A549 (cell line): Measurements from ENCODE around the gene PDE10A. TPM values are rescaled to one million over a fixed set of nuclear protein-coding genes. Genes with fewer than 3 reads are reported as not detected.
"Not testable (repeated sequence)": the region's sequence is repeated elsewhere in the genome, so short reads cannot be mapped to it uniquely, and the experiment has no call there.

ENCODE experiments used
- ATAC-seq, 2 experiments: fragments of 200-7000 bp in 1 of 2; fragments of >200 bp in 1 of 2; cut with Nextera tagmentation in 1 of 2; cut with Tn5 transposase in 1 of 2; 3 replicates each; pipeline versions ENCODE4 v1.8.0 to v1.9.1; 2018 to 2020; ENCODE audit warnings: mild to moderate bottlenecking in 1 of 2, moderate library complexity in 1 of 2
- CTCF ChIA-PET: fragments of 300-600 bp; sonication (Branson Sonifier 250); formaldehyde crosslinking; extraction: SDS; loops from one replicate; lab custom pipeline; 2021; ENCODE audit warnings: antibody characterized with exemption, inconsistent platforms; lab: Yijun Ruan, JAX
- POLR2A ChIA-PET: fragments of 350-600 bp; formaldehyde crosslinking; extraction: SDS; loops from one replicate; lab custom pipeline; 2021; ENCODE audit warnings: antibody characterized with exemption, inconsistent platforms; lab: Yijun Ruan, JAX
- DNase-seq, 2 experiments: peaks; one replicate each; pipeline versions ENCODE4 v3.0.0 to v3.0.0-alpha.2; 2011 to 2016; ENCODE audit warnings: low read depth in 1 of 2, low spot score in 1 of 2
- FAIRE-seq: peaks from 2 replicates; lab custom pipeline; 2011; peaks lifted over from hg19 to GRCh38; lab: Jason Lieb, UNC
- H3K27ac ChIP-seq, 2 experiments: fragments of >200 bp; sonication (Bioruptor Twin); formaldehyde crosslinking; 3 replicates each; pipeline ENCODE4 v1.5.1; 2016 to 2017
- H3K4me1 ChIP-seq: fragments of >200 bp; sonication (Bioruptor Twin); formaldehyde crosslinking; 3 replicates; pipeline ENCODE4 v1.6.1; 2016
- H3K4me2 ChIP-seq: fragments of >200 bp; sonication (Bioruptor Twin); formaldehyde crosslinking; 3 replicates; pipeline ENCODE4 v1.6.1; 2016
- H3K4me3 ChIP-seq: fragments of >200 bp; sonication (Bioruptor Twin); formaldehyde crosslinking; 3 replicates; pipeline ENCODE4 v1.5.1; 2016
- H3K9me3 ChIP-seq: fragments of >200 bp; sonication (Bioruptor Twin); formaldehyde crosslinking; 3 replicates; pipeline ENCODE4 v1.6.1; 2016
- BHLHE40 ChIP-seq: IDR thresholded peaks from 2 replicates; pipeline ENCODE4 v1.6.1; 2012; ENCODE audit warnings: low read depth, low read length, inconsistent platforms
- CEBPB ChIP-seq, 2 experiments: fragments of >200 bp in 1 of 2; sonication (Bioruptor Twin) in 1 of 2; formaldehyde crosslinking in 1 of 2; IDR thresholded peaks; 2 replicates each; pipeline ENCODE4 v1.6.1; 2012 to 2016
- CHD4 ChIP-seq: fragments of 200-600 bp; sonication (generic); IDR thresholded peaks from 2 replicates; pipeline ENCODE4 v1.6.1; 2016; ENCODE audit warnings: antibody characterized with exemption, mild to moderate bottlenecking, borderline replicate concordance
- E2F6 ChIP-seq: IDR thresholded peaks from 2 replicates; pipeline ENCODE4 v1.6.1; 2012; ENCODE audit warnings: low read depth, borderline replicate concordance
- EHF ChIP-seq: fragments of 250-450 bp; sonication (Bioruptor Pico); IDR thresholded peaks from 2 replicates; pipeline ENCODE4 v1.5.0; 2020; ENCODE audit warnings: mild to moderate bottlenecking
- FOSB ChIP-seq: fragments of 250-450 bp; sonication (Bioruptor Pico); IDR thresholded peaks from 2 replicates; pipeline ENCODE4 v1.5.0; 2020; ENCODE audit warnings: mild to moderate bottlenecking, moderate library complexity
- FOXS1 ChIP-seq: fragments of 250-450 bp; sonication (Bioruptor Pico); IDR thresholded peaks from 2 replicates; pipeline ENCODE4 v1.5.0; 2020; ENCODE audit warnings: mild to moderate bottlenecking, moderate library complexity
- MAFK ChIP-seq: fragments of 450-650 bp; IDR thresholded peaks from 2 replicates; pipeline ENCODE4 v1.6.1; 2014; ENCODE audit not compliant: partially characterized antibody
- MAZ ChIP-seq: fragments of 150-350 bp; IDR thresholded peaks from 2 replicates; pipeline ENCODE4 v1.6.1; 2014; ENCODE audit warnings: antibody characterized with exemption, low read depth, low read length, borderline replicate concordance
- PBX3 ChIP-seq: IDR thresholded peaks from 2 replicates; pipeline ENCODE4 v1.6.1; 2012
- RAD21 ChIP-seq, 2 experiments: fragments of >200 bp in 1 of 2; sonication (Bioruptor Twin) in 1 of 2; formaldehyde crosslinking in 1 of 2; IDR thresholded peaks in 1 of 2; conservative IDR thresholded peaks in 1 of 2; 2 replicates in 1 of 2; 3 replicates in 1 of 2; pipeline ENCODE4 v1.6.1; 2012 to 2018; ENCODE audit warnings: inconsistent platforms in 1 of 2
- RARB ChIP-seq: fragments of 250-450 bp; sonication (Bioruptor Pico); IDR thresholded peaks from 2 replicates; pipeline ENCODE4 v1.8.0; 2021; ENCODE audit warnings: mild to moderate bottlenecking, moderate library complexity
- RCOR1 ChIP-seq: fragments of 150-350 bp; IDR thresholded peaks from 2 replicates; pipeline ENCODE4 v1.6.1; 2014; ENCODE audit warnings: antibody characterized with exemption, low read length, low read depth
- RFX5 ChIP-seq: fragments of 450-650 bp; IDR thresholded peaks from 2 replicates; pipeline ENCODE4 v1.7.1; 2014; ENCODE audit warnings: antibody characterized with exemption, mild to moderate bottlenecking, moderate library complexity
- SMC3 ChIP-seq: fragments of >200 bp; sonication (Bioruptor Twin); formaldehyde crosslinking; IDR thresholded peaks from 3 replicates; pipeline ENCODE4 v1.6.1; 2018; ENCODE audit warnings: inconsistent platforms
- SREBF2 ChIP-seq: fragments of 450-650 bp; IDR thresholded peaks from 2 replicates; pipeline ENCODE4 v1.6.1; 2014; ENCODE audit warnings: mild to moderate bottlenecking, moderate library complexity
- TP53 ChIP-seq: fragments of 250-450 bp; sonication (Bioruptor Pico); IDR thresholded peaks from 2 replicates; pipeline ENCODE4 v1.5.0; 2021; ENCODE audit warnings: mild to moderate bottlenecking, moderate library complexity
- ZC3H11A ChIP-seq: fragments of 450-650 bp; IDR thresholded peaks from 2 replicates; pipeline ENCODE4 v1.6.1; 2014; ENCODE audit warnings: antibody characterized with exemption, mild to moderate bottlenecking
- ZNF302 ChIP-seq: fragments of 250-450 bp; sonication (Bioruptor Pico); IDR thresholded peaks from 2 replicates; pipeline ENCODE4 v1.9.0; 2021; ENCODE audit warnings: inconsistent platforms, mild to moderate bottlenecking, moderate library complexity
- WGBS: methylation state at CpG from one replicate; pipeline ENCODE4 v1.1.6; 2017; ENCODE audit errors: missing lambda C conversion rate; 5-methylcytosine and 5-hydroxymethylcytosine counted together
- polyA plus RNA-seq, 4 experiments: library from polyadenylated mRNA; depleted of rRNA in 3 of 4; stranded (reverse); fragments of >200 nt; fragmentation: RNase III in 1 of 4; extraction: RNeasy Plus Mini Kit Qiagen cat#74134 plus additional on column Dnase treatment in 1 of 4; gene quantifications; 2 replicates in 3 of 4; 3 replicates in 1 of 4; pipeline ENCODE4 v1.2.3, GENCODE V29; 2011 to 2017
- TF ChIP-seq, protein P1 (sequence below): fragments of 250-450 bp; sonication (Bioruptor Pico); IDR thresholded peaks from 2 replicates; pipeline ENCODE4 v1.5.0; 2020; ENCODE audit warnings: low read depth, mild to moderate bottlenecking, moderate library complexity
- TF ChIP-seq, protein P2 (sequence below): fragments of >200 bp; sonication (Bioruptor Twin); formaldehyde crosslinking; IDR thresholded peaks from 3 replicates; pipeline ENCODE4 v1.6.1; 2016

Gene PDE10A
- polyA plus RNA-seq, 2 of the 4 experiments (the other 2 are of a cell fraction) = 44.9 to 92.5 TPM

DNA sequence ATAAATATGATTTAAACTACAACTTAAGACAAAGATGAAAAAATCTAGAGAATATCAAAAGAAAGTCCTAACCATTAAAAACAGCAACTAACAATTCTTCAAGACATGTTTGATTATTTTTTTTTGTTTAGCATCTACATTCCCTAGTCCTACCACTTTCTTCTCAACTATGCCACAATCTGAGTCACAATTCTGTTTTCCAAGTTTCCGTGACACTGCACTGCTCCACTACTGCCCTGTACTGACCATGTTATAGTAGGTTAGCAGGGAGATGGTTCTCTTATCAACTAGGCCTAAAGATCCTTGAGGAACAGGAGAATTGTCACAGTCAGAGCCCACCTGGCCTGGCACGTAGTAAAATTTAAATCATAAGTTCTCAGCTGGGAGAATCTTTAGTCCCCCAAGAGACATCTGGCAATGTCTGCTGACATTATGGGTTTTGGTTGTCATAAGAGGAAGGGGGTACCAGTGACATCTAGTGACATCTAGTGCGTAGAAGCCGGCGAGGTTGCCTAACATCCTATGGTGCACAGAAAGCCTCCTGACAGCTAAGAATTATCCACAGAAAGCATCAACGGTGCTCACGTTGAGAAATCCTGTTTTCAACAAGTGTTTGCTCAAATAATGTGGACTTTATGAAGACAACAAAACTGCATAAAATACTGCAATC lies 100.5 kb downstream of the PDE10A start:
- no peak for DNase-seq
- no peak overlapping the region for H3K4me2 ChIP-seq
- TF ChIP-seq RCOR1 (no peak), RFX5 (no peak), CHD4 (no peak), ZNF302 (CRISPR knock-in tag) (no peak), RARB (CRISPR knock-in tag) (no peak), PBX3 (no peak), FOXS1 (CRISPR knock-in tag) (no peak), CEBPB (IDR thresholded peaks at IDR 0.05) (no peak), ZC3H11A (no peak), MAZ (no peak), FOSB (CRISPR knock-in tag) (no peak), MAFK (no peak), SREBF2 (no peak), EHF (CRISPR knock-in tag) (no peak), E2F6 (no peak), TP53 (CRISPR knock-in tag) (no peak), RAD21 (conservative IDR thresholded peaks at IDR 0.05 in 1 of 2, IDR thresholded peaks at IDR 0.05 in 1 of 2) (no peak)
- TF ChIP-seq, protein P1, sequence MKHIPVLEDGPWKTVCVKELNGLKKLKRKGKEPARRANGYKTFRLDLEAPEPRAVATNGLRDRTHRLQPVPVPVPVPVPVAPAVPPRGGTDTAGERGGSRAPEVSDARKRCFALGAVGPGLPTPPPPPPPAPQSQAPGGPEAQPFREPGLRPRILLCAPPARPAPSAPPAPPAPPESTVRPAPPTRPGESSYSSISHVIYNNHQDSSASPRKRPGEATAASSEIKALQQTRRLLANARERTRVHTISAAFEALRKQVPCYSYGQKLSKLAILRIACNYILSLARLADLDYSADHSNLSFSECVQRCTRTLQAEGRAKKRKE (CRISPR knock-in tag) = no peak
- TF ChIP-seq, all 56 proteins: peak for 0
- Histone ChIP-seq H3K4me3 (no peak overlapping the region), H3K4me1 (peaks cover 7% of the 10 kb centered on the region; the same call in 1 of the 3 replicates), H3K27ac (peak overlapping the region in 1 of 2 experiments; percentile 48; a peak in 1 of 6 replicates), H3K9me3 (peaks cover 7% of the 10 kb centered on the region; the same call in 1 of the 3 replicates)
- ChIA-PET CTCF (no interaction called here), POLR2A (no interaction called here)
- no peak for FAIRE-seq
- WGBS = 70% methylated on average over 7 of the region's 7 CpGs
- peak in 1 of 2 experiments; percentile 40; a peak in 2 of 6 replicates for ATAC-seq

- Histone ChIP-seq H3K4me1 (peaks cover 27% of the 10 kb centered on the region), H3K27ac (no peak overlapping the region), H3K4me2 (no peak overlapping the region), H3K4me3 (no peak overlapping the region), H3K9me3 (no peaks in the 10 kb centered on the region)
- TF ChIP-seq FOXS1 (CRISPR knock-in tag) = no peak
- no peak for TF ChIP-seq ZNF302 (CRISPR knock-in tag)
- no peak for TF ChIP-seq MAFK
- TF ChIP-seq, protein P1 (CRISPR knock-in tag) = no peak
- TF ChIP-seq MAZ = no peak
- no peak for TF ChIP-seq SMC3
- no peak for TF ChIP-seq RARB (CRISPR knock-in tag)
- TF ChIP-seq, protein P2, sequence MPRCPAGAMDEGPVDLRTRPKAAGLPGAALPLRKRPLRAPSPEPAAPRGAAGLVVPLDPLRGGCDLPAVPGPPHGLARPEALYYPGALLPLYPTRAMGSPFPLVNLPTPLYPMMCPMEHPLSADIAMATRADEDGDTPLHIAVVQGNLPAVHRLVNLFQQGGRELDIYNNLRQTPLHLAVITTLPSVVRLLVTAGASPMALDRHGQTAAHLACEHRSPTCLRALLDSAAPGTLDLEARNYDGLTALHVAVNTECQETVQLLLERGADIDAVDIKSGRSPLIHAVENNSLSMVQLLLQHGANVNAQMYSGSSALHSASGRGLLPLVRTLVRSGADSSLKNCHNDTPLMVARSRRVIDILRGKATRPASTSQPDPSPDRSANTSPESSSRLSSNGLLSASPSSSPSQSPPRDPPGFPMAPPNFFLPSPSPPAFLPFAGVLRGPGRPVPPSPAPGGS = no peak
- TF ChIP-seq BHLHE40 = no peak
- ChIA-PET CTCF (no interaction called here), POLR2A (no interaction called here)
- WGBS = 87% methylated on average over 7 of the region's 7 CpGs
- FAIRE-seq = no peak
- no peak for ATAC-seq
- DNase-seq = no peak
Observed at GRCh38 chr6:165559632-165560031, 103.4 kb downstream of the PDE10A start.

- H3K9me3 ChIP-seq, FAIRE-seq, ATAC-seq, CTCF ChIA-PET, POLR2A ChIA-PET, H3K4me2 ChIP-seq, H3K27ac ChIP-seq, DNase-seq, H3K4me3 ChIP-seq: not testable (repeated sequence)
- 93% methylated on average over 6 of the region's 6 CpGs for WGBS
- peaks cover 41% of the 10 kb centered on the region for H3K4me1 ChIP-seq
Observed at GRCh38 chr6:165558097-165558496, 104.9 kb downstream of the PDE10A start.
